HepG2 (cell line): Measurements from ENCODE around the gene HSPB2. TPM values are rescaled to one million over a fixed set of nuclear protein-coding genes. Genes with fewer than 3 reads are reported as not detected.
A peak's percentile ranks its signal among the peaks of the same experiment; 100 is the strongest.

Experiments used
- ASH2L ChIP-seq: fragments of 300-600, 200-600 bp; sonication (generic); IDR thresholded peaks from 2 replicates; pipeline ENCODE4 v1.7.0; 2017; ENCODE audit warnings: low read depth, mild to moderate bottlenecking, moderate library complexity, mixed read lengths, low read length; ENCODE audit not compliant: insufficient read length
- CEBPB ChIP-seq: IDR thresholded peaks from 2 replicates; pipeline ENCODE4 v1.6.1; 2011; ENCODE audit warnings: low read depth, low read length, improper control_type of control experiment, borderline replicate concordance
- DPF2 ChIP-seq: sonication (generic); formaldehyde crosslinking; IDR thresholded peaks from 2 replicates; pipeline ENCODE4 v1.4.0; 2020; ENCODE audit warnings: mild to moderate bottlenecking, low read depth, missing genetic modification reagents, borderline replicate concordance
- GATAD1 ChIP-seq: IDR thresholded peaks from 2 replicates; pipeline ENCODE4 v1.6.1; 2016; ENCODE audit warnings: missing genetic modification reagents, missing compliant biosample characterization
- JDP2 ChIP-seq: sonication (generic); formaldehyde crosslinking; IDR thresholded peaks from 2 replicates; pipeline ENCODE4 v1.8.1; 2022; ENCODE audit warnings: missing genetic modification reagents, borderline replicate concordance
- NONO ChIP-seq, 2 experiments: fragments of 450-650 bp in 1 of 2; sonication (generic) in 1 of 2; formaldehyde crosslinking in 1 of 2; IDR thresholded peaks in 1 of 2; conservative IDR thresholded peaks in 1 of 2; 2 replicates each; pipeline versions ENCODE4 v1.6.1 to v1.8.0; 2017 to 2022; ENCODE audit warnings: mild to moderate bottlenecking in 1 of 2, missing genetic modification reagents in 1 of 2, moderate library complexity in 1 of 2
- RARA ChIP-seq: IDR thresholded peaks from 2 replicates; pipeline ENCODE4 v1.6.1; 2016; ENCODE audit warnings: missing genetic modification reagents, missing compliant biosample characterization
- SRF ChIP-seq: IDR thresholded peaks from 2 replicates; pipeline ENCODE4 v1.6.1; 2011; ENCODE audit warnings: mild to moderate bottlenecking, low read depth, low read length, moderate library complexity
- TCF7 ChIP-seq: sonication (generic); IDR thresholded peaks from 2 replicates; pipeline ENCODE4 v1.6.1; 2016; ENCODE audit warnings: antibody characterized with exemption, low read depth
- YEATS4 ChIP-seq: sonication (generic); formaldehyde crosslinking; IDR thresholded peaks from 2 replicates; pipeline ENCODE4 v1.4.0; 2020; ENCODE audit warnings: missing genetic modification reagents, borderline replicate concordance
- ZNF543 ChIP-seq: sonication (generic); formaldehyde crosslinking; IDR thresholded peaks from 2 replicates; pipeline ENCODE4 v1.4.0; 2020; ENCODE audit warnings: mild to moderate bottlenecking, missing genetic modification reagents
- polyA plus RNA-seq, 8 experiments: library from polyadenylated mRNA; depleted of rRNA in 3 of 8; stranded (reverse) in 7 of 8; unstranded in 1 of 8; fragments of >200 nt; fragmentation: Illumina TruSeq in 4 of 8; extraction: Trizol in 4 of 8; gene quantifications; 2 replicates each; pipeline versions ENCODE4 v1.2.1 to v1.2.3, GENCODE V29; 2011 to 2016; ENCODE audit warnings: low read depth in 4 of 8, missing spikeins in 1 of 8, mixed read lengths in 1 of 8; ENCODE audit not compliant: insufficient read depth in 1 of 8
- total RNA-seq, 5 experiments: library from RNA; depleted of rRNA; stranded (reverse); fragments of >200 nt; fragmentation: Illumina TruSeq; extraction: Trizol; gene quantifications; 2 replicates each; pipeline ENCODE4 v1.2.3, GENCODE V29; 2016; ENCODE audit warnings: low read depth in 1 of 5
- TF ChIP-seq, protein P1 (sequence below): sonication (generic); formaldehyde crosslinking; IDR thresholded peaks from 2 replicates; pipeline ENCODE4 v1.4.0; 2020; ENCODE audit warnings: missing genetic modification reagents; ENCODE audit errors: not compliant biosample characterization
- TF ChIP-seq, protein P2 (sequence below): IDR thresholded peaks from 2 replicates; pipeline ENCODE4 v1.6.1; 2012; ENCODE audit warnings: low read length, improper control_type of control experiment
- TF ChIP-seq, protein P3 (sequence below): sonication (generic); formaldehyde crosslinking; conservative IDR thresholded peaks from 2 replicates; pipeline ENCODE4 v1.8.1; 2023; ENCODE audit warnings: missing genetic modification reagents
- TF ChIP-seq, protein P4 (sequence below): sonication (generic); formaldehyde crosslinking; IDR thresholded peaks from 2 replicates; pipeline ENCODE4 v1.5.0; 2020; ENCODE audit warnings: mild to moderate bottlenecking, missing genetic modification reagents
- TF ChIP-seq, protein P5 (sequence below): sonication (generic); formaldehyde crosslinking; conservative IDR thresholded peaks from 2 replicates; pipeline ENCODE4 v1.4.0; 2020; ENCODE audit warnings: missing genetic modification reagents

Gene HSPB2
- total and polyA plus RNA-seq, 2 of the 13 experiments (the other 11 are each of a cell fraction or from before 2014, with no cell fraction given) = 0.04 TPM; not detected in 1

DNA sequence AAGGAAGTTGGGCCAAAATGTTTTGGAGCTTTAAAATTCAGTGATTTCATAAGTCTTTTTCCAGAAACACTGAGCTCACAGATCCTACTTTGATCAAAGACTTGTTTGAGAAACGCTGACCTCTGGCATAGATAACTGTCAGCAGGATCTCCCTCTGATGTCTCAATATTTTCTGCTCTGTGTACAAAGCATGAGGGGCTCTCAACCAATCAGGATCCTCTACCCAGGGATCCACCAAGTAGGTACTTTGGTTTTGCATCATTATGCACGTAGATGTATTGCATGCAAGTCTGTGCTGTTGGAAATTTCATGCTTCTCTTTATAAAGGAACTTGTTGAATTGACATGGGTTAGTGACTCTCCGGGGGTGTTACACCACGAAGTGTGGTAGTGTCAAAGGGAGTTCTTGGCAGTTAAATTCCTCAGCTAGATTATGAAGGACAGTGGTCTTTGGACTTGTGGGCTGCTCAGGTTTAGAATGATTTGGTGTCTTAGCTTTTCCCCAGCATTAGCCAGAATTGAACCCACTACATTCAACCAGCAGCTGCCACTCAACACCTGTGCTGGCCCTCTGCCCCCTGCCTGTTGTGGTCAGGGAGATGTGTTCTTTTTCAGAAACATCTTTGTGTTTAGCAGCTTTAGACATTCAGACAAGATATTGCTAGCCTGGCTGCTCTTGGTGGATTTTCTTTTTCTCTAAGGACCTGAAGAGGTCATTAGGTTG, 22.9 kb downstream of the HSPB2 start (continued):
- peak; percentile 19; the same call in 1 of the 2 replicates for TF ChIP-seq GATAD1 (CRISPR knock-in tag)
- TF ChIP-seq, protein P1, sequence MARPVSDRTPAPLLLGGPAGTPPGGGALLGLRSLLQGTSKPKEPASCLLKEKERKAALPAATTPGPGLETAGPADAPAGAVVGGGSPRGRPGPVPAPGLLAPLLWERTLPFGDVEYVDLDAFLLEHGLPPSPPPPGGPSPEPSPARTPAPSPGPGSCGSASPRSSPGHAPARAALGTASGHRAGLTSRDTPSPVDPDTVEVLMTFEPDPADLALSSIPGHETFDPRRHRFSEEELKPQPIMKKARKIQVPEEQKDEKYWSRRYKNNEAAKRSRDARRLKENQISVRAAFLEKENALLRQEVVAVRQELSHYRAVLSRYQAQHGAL (CRISPR knock-in tag) = no peak
- TF ChIP-seq, protein P2, sequence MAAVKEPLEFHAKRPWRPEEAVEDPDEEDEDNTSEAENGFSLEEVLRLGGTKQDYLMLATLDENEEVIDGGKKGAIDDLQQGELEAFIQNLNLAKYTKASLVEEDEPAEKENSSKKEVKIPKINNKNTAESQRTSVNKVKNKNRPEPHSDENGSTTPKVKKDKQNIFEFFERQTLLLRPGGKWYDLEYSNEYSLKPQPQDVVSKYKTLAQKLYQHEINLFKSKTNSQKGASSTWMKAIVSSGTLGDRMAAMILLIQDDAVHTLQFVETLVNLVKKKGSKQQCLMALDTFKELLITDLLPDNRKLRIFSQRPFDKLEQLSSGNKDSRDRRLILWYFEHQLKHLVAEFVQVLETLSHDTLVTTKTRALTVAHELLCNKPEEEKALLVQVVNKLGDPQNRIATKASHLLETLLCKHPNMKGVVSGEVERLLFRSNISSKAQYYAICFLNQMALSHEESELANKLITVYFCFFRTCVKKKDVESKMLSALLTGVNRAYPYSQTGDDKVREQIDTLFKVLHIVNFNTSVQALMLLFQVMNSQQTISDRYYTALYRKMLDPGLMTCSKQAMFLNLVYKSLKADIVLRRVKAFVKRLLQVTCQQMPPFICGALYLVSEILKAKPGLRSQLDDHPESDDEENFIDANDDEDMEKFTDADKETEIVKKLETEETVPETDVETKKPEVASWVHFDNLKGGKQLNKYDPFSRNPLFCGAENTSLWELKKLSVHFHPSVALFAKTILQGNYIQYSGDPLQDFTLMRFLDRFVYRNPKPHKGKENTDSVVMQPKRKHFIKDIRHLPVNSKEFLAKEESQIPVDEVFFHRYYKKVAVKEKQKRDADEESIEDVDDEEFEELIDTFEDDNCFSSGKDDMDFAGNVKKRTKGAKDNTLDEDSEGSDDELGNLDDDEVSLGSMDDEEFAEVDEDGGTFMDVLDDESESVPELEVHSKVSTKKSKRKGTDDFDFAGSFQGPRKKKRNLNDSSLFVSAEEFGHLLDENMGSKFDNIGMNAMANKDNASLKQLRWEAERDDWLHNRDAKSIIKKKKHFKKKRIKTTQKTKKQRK = no peak
- peak; percentile 80 for TF ChIP-seq TCF7
- peak; percentile 89; the same call in 1 of the 2 replicates for TF ChIP-seq CEBPB
- peak; percentile 87 for TF ChIP-seq ASH2L
- TF ChIP-seq, protein P3, sequence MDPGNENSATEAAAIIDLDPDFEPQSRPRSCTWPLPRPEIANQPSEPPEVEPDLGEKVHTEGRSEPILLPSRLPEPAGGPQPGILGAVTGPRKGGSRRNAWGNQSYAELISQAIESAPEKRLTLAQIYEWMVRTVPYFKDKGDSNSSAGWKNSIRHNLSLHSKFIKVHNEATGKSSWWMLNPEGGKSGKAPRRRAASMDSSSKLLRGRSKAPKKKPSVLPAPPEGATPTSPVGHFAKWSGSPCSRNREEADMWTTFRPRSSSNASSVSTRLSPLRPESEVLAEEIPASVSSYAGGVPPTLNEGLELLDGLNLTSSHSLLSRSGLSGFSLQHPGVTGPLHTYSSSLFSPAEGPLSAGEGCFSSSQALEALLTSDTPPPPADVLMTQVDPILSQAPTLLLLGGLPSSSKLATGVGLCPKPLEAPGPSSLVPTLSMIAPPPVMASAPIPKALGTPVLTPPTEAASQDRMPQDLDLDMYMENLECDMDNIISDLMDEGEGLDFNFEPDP (CRISPR knock-in tag) = no peak
- 0 out of 2 replicates have a peak, but pooled peaks have one; percentile 29 for TF ChIP-seq ZNF543
- TF ChIP-seq DPF2 (CRISPR knock-in tag) = peak; percentile 60; the same call in 1 of the 2 replicates
- TF ChIP-seq YEATS4 = peak; percentile 46
- TF ChIP-seq JDP2 (CRISPR knock-in tag) = no peak
- TF ChIP-seq RARA = peak; percentile 54
- TF ChIP-seq, protein P4, sequence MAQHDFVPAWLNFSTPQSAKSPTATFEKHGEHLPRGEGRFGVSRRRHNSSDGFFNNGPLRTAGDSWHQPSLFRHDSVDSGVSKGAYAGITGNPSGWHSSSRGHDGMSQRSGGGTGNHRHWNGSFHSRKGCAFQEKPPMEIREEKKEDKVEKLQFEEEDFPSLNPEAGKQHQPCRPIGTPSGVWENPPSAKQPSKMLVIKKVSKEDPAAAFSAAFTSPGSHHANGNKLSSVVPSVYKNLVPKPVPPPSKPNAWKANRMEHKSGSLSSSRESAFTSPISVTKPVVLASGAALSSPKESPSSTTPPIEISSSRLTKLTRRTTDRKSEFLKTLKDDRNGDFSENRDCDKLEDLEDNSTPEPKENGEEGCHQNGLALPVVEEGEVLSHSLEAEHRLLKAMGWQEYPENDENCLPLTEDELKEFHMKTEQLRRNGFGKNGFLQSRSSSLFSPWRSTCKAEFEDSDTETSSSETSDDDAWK (CRISPR knock-in tag) = no peak
- TF ChIP-seq NONO (IDR thresholded peaks at IDR 0.05) = no peak
- TF ChIP-seq NONO (CRISPR knock-in tag; conservative IDR thresholded peaks at IDR 0.05) = no peak
- TF ChIP-seq, protein P5, sequence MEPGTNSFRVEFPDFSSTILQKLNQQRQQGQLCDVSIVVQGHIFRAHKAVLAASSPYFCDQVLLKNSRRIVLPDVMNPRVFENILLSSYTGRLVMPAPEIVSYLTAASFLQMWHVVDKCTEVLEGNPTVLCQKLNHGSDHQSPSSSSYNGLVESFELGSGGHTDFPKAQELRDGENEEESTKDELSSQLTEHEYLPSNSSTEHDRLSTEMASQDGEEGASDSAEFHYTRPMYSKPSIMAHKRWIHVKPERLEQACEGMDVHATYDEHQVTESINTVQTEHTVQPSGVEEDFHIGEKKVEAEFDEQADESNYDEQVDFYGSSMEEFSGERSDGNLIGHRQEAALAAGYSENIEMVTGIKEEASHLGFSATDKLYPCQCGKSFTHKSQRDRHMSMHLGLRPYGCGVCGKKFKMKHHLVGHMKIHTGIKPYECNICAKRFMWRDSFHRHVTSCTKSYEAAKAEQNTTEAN (CRISPR knock-in tag) = 0 out of 2 replicates have a peak, but pooled peaks have one; percentile 37
- TF ChIP-seq SRF = no peak
